Sigmoid colon (tissue), 7 donors: ENCODE results near the gene MYO7B. TPM values are rescaled to one million over a fixed set of nuclear protein-coding genes. Genes with fewer than 3 reads are reported as not detected.

Source experiments
- DNase-seq: peaks from one replicate; pipeline ENCODE4 v3.0.0-alpha.2; 2019
- H3K27ac ChIP-seq, 4 donors: fragments of 200-600 bp; sonication (generic); one replicate each; pipeline ENCODE4 v1.5.1; 2016 to 2019; ENCODE audit warnings: mild to moderate bottlenecking in 1 of 4
- H3K27me3 ChIP-seq, 3 donors: fragments of 200-600 bp; sonication (generic); one replicate each; pipeline ENCODE4 v1.5.1; 2019; ENCODE audit warnings: mild to moderate bottlenecking in 1 of 3
- H3K36me3 ChIP-seq, 4 donors: fragments of 200-600 bp; sonication (generic); one replicate each; pipeline ENCODE4 v1.5.1; 2016 to 2019
- H3K4me1 ChIP-seq, 4 donors: fragments of 200-600 bp; sonication (generic); one replicate each; pipeline ENCODE4 v1.5.1; 2017 to 2019
- H3K4me3 ChIP-seq, 4 donors: fragments of 200-600 bp; sonication (generic); one replicate each; pipeline ENCODE4 v1.5.1; 2017 to 2019; ENCODE audit warnings: mild to moderate bottlenecking in 2 of 4, moderate library complexity in 1 of 4
- H3K9me3 ChIP-seq, 4 donors: fragments of 200-600 bp in 3 of 4; sonication (generic) in 3 of 4; one replicate each; pipeline versions ENCODE4 v1.5.1 to v1.6.1; 2013 to 2019
- EP300 ChIP-seq, 4 donors: sonication (generic); formaldehyde crosslinking; IDR thresholded peaks; one replicate each; pipeline ENCODE4 v1.6.1; 2017; ENCODE audit warnings: antibody characterized with exemption in 4 of 4
- POLR2A ChIP-seq, 2 donors: fragments of 450-650 bp; IDR thresholded peaks; one replicate each; pipeline ENCODE4 v1.6.1; 2016; ENCODE audit warnings: antibody characterized with exemption in 2 of 2, mild to moderate bottlenecking in 2 of 2, moderate library complexity in 2 of 2
- POLR2AphosphoS5 ChIP-seq, 4 donors: sonication (generic); formaldehyde crosslinking; IDR thresholded peaks; one replicate each; pipeline ENCODE4 v1.6.1; 2017; ENCODE audit warnings: antibody characterized with exemption in 4 of 4
- WGBS, 2 donors: extraction: QIAGEN DNeasy Blood & Tissue Kit; methylation state at CpG; one replicate each; pipeline ENCODE4 v1.1.7; 2013; 5-methylcytosine and 5-hydroxymethylcytosine counted together
- intact Hi-C: fragments of 100-400 bp; cut with DNase I; formaldehyde crosslinking; loops from one replicate; pipeline ENCODE4 v1.15.1; 2023
- polyA plus RNA-seq, 3 donors: library from polyadenylated mRNA; stranded (reverse); fragments of 200-250 nt; gene quantifications; one replicate each; pipeline ENCODE4 v1.2.3, GENCODE V29; 2013
- total RNA-seq, 4 donors: library from RNA; depleted of rRNA; stranded (reverse); fragments of >200 nt; gene quantifications; one replicate each; pipeline ENCODE4 v1.1.0, GENCODE V29; 2016
- TF ChIP-seq, protein P1 (sequence below), 4 experiments: fragments of 450-650 bp in 3 of 4; fragments of 200-600 bp in 1 of 4; IDR thresholded peaks; one replicate each; pipeline ENCODE4 v1.5.1; 2016 to 2019; ENCODE audit warnings: antibody characterized with exemption in 4 of 4, mild to moderate bottlenecking in 3 of 4, moderate library complexity in 2 of 4
- donor health status: healthy with polysubstance abuse.
- donor health status: Bipolar disorder and iron deficiency.
- donor health status: healthy.

MYO7B gene
- total and polyA plus RNA-seq, 7 donors: 0.54 to 128 (median 30.3) TPM; not detected in 1

GRCh38 chr2:127683056-127683455 lies 147.6 kb downstream of the MYO7B start:
- no peaks in the 10 kb centered on the region for H3K27me3 ChIP-seq
- H3K4me1 ChIP-seq: peaks cover 0 to 88% (median 57%) of the 10 kb centered on the region in 4 donors
- no peaks in the 10 kb centered on the region for H3K36me3 ChIP-seq
- H3K4me3 ChIP-seq: no peak overlapping the region
- no peak for TF ChIP-seq POLR2A (IDR thresholded peaks at IDR 0.05)
- TF ChIP-seq POLR2AphosphoS5 (IDR thresholded peaks at IDR 0.05): no peak
- no peak for TF ChIP-seq EP300 (IDR thresholded peaks at IDR 0.05)
- TF ChIP-seq, protein P1, sequence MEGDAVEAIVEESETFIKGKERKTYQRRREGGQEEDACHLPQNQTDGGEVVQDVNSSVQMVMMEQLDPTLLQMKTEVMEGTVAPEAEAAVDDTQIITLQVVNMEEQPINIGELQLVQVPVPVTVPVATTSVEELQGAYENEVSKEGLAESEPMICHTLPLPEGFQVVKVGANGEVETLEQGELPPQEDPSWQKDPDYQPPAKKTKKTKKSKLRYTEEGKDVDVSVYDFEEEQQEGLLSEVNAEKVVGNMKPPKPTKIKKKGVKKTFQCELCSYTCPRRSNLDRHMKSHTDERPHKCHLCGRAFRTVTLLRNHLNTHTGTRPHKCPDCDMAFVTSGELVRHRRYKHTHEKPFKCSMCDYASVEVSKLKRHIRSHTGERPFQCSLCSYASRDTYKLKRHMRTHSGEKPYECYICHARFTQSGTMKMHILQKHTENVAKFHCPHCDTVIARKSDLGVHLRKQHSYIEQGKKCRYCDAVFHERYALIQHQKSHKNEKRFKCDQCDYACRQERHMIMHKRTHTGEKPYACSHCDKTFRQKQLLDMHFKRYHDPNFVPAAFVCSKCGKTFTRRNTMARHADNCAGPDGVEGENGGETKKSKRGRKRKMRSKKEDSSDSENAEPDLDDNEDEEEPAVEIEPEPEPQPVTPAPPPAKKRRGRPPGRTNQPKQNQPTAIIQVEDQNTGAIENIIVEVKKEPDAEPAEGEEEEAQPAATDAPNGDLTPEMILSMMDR (IDR thresholded peaks at IDR 0.05): no peak
- peak overlapping the region; percentile 67 to 88 (median 83) for H3K27ac ChIP-seq
- no peaks in the 10 kb centered on the region for H3K9me3 ChIP-seq
- DNase-seq: peak; percentile 75
- intact Hi-C loops: loop anchor here (10.0 kb wide), 1 partner anchor 48 kb away; no protein-coding TSS in a partner anchor

- Histone ChIP-seq H3K4me3 (no peak overlapping the region), H3K27ac (peak overlapping the region; percentile 67 to 88 (median 83)), H3K27me3 (no peaks in the 10 kb centered on the region), H3K36me3 (no peaks in the 10 kb centered on the region), H3K4me1 (peaks cover 0 to 82% (median 57%) of the 10 kb centered on the region in 4 donors), H3K9me3 (no peaks in the 10 kb centered on the region)
- intact Hi-C loops: loop anchor here (10.0 kb wide), 1 partner anchor 49 kb away; no protein-coding TSS in a partner anchor
- WGBS, 2 donors: 76 to 84% methylated on average over 15 of the region's 15 CpGs
- TF ChIP-seq EP300 (IDR thresholded peaks at IDR 0.05): no peak
- peak; percentile 70 for DNase-seq
Observed at GRCh38 chr2:127683757-127684156, 148.3 kb downstream of the MYO7B start.

DNA sequence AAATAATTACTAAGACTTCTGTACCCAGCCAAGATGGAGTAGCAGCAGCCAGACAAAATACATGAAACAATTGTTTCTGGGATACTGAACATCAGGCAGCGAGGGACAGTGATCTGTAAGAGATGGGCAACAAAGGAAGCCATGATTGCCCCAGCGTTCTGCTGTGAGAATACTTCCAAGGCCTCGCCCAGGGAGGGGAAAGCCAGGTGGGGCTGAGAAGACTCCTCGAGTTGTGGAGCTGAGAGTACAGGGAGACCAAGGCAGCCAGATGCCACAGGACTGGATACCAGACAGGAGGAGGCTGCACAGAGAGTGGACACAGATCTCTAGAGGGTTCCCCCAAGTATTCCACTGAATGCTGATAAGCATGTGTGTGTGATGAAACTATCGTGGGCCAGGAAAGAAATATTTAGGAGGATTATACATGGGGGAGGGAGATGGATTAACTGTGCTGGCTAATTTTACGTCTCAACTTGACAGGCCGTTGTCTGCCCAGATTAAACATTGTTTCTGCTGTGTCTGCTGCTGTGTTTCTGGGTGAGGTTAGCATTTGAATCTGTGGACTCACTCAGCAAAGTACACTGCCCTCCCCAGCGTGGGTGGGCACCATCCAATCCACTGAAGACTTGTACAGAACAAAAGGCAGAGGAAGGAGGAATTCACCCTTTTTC lies 150.1 kb downstream of the MYO7B start:
- Histone ChIP-seq H3K9me3 (peaks cover 0 to 3% (median 0%) of the 10 kb centered on the region in 4 donors), H3K4me3 (no peak overlapping the region), H3K4me1 (peaks cover 0 to 67% (median 49%) of the 10 kb centered on the region in 4 donors), H3K27me3 (no peaks in the 10 kb centered on the region), H3K36me3 (no peaks in the 10 kb centered on the region), H3K27ac (peak overlapping the region in 3 of 4 donors; percentile 79 to 88 (median 87))
- 62 to 71% methylated on average over 8 of the region's 8 CpGs for WGBS, 2 donors
- DNase-seq: peak; percentile 54
- TF ChIP-seq POLR2A (IDR thresholded peaks at IDR 0.05): no peak
- peak in 1 of 4 donors; percentile 10 for TF ChIP-seq POLR2AphosphoS5 (IDR thresholded peaks at IDR 0.05)
- intact Hi-C loops: loop anchor here (10.0 kb wide), 1 partner anchor 51 kb away; no protein-coding TSS in a partner anchor

Other genes with a start within 250 kb of the MYO7B start
- gene ERCC3, start 241.5 kb upstream of the MYO7B start, total RNA-seq: 10 to 100 TPM; 31.7 to 44.8 (median 39.1) TPM
- gene ERCC3, start 241.5 kb upstream of the MYO7B start, polyA plus RNA-seq: 10 to 100 TPM; 15.6 to 26.3 (median 18.5) TPM
- 10 to 100 TPM; 39.9 to 52.2 (median 47.7) TPM for gene MAP3K2, start 147.7 kb upstream of the MYO7B start, total RNA-seq
- 10 to 100 TPM in 1 of 3 donors, 1 to 10 TPM in 2; 9.0 to 10.4 (median 9.2) TPM for gene MAP3K2, start 147.7 kb upstream of the MYO7B start, polyA plus RNA-seq
- not detected for gene PROC, start 117.3 kb upstream of the MYO7B start, total RNA-seq
- 1 to 10 TPM; 1.4 to 7.8 (median 1.8) TPM for gene PROC, start 117.3 kb upstream of the MYO7B start, polyA plus RNA-seq
- gene IWS1, start 9.2 kb upstream of the MYO7B start, total RNA-seq: 10 to 100 TPM; 28.1 to 47.9 (median 30.7) TPM
- 10 to 100 TPM; 28.8 to 32.6 (median 31.2) TPM for gene IWS1, start 9.2 kb upstream of the MYO7B start, polyA plus RNA-seq
- 1 to 10 TPM in 1 of 4 donors, under 1 TPM in 2, not detected in 1; 0.36 to 1.4 (median 0.66) TPM for gene GPR17, start 110.5 kb downstream of the MYO7B start, total RNA-seq
- under 1 TPM in 2 of 3 donors, not detected in 1; 0.48 to 0.60 TPM for gene GPR17, start 110.5 kb downstream of the MYO7B start, polyA plus RNA-seq
- gene LIMS2, start 139.8 kb downstream of the MYO7B start, total RNA-seq: 100 to 1,000 TPM; 125 to 357 (median 195) TPM
- gene LIMS2, start 139.8 kb downstream of the MYO7B start, polyA plus RNA-seq: 10 to 100 TPM in 2 of 3 donors, 1 to 10 TPM in 1; 3.2 to 40.6 (median 17.4) TPM
- 1 to 10 TPM; 5.6 to 8.6 (median 7.9) TPM for gene SFT2D3, start 165.8 kb downstream of the MYO7B start, total RNA-seq
- 1 to 10 TPM; 1.4 to 6.5 (median 1.8) TPM for gene SFT2D3, start 165.8 kb downstream of the MYO7B start, polyA plus RNA-seq